VCaP (cell line): ENCODE measurements around the gene SYTL4.

ENCODE experiments used
- H3K27ac ChIP-seq: fragments of 450-650 bp; 2 replicates; pipeline ENCODE4 v1.5.1; 2017
- CTCF ChIP-seq: fragments of 450-650 bp; conservative IDR thresholded peaks from 2 replicates; pipeline ENCODE4 v1.5.1; 2017; ENCODE audit warnings: mild to moderate bottlenecking, moderate library complexity

SYTL4 gene

GRCh38 chrX:100636321-100636991 is 95.5 kb downstream of the SYTL4 start, which contains the start of gene TSPAN6:
TSS of gene TSPAN6 (minus strand) at chrX:100636806. CDS start at chrX:100636694, 112 bp downstream.
- peak; percentile 59 for TF ChIP-seq CTCF
- peak within 1 kb of the TSS; percentile 46; the same call in 1 of the 2 replicates for H3K27ac ChIP-seq

- H3K27ac ChIP-seq = peak overlapping the region; percentile 46; the same call in 1 of the 2 replicates
- no peak for TF ChIP-seq CTCF
These were observed 96.0 kb downstream of the SYTL4 start for GRCh38 chrX:100635989-100636320.

GRCh38 chrX:100635040-100635439 is 96.9 kb downstream of the SYTL4 start:
- TF ChIP-seq CTCF = no peak

GRCh38 chrX:100625985-100626491 is 105.9 kb downstream of the SYTL4 start:
- TF ChIP-seq CTCF = no peak
- no peak overlapping the region for H3K27ac ChIP-seq

More at GRCh38 chrX:100635040-100635439, 96.9 kb downstream of the SYTL4 start:
- H3K27ac ChIP-seq = no peak overlapping the region
